HFFc6 (cell line): ENCODE measurements around the gene PTGES. TPM values are rescaled to one million over a fixed set of nuclear protein-coding genes. Genes with fewer than 3 reads are reported as not detected.
"Not testable (repeated sequence)": the region's sequence is repeated elsewhere in the genome, so short reads cannot be mapped to it uniquely, and the experiment has no call there.

Source experiments
- DNase-seq: peaks from one replicate; pipeline ENCODE4 v3.0.0-alpha.2; 2018
- H3K27ac Mint-ChIP-seq: 2 replicates; pipeline ENCODE4 v1.8.0; 2020; ENCODE audit warnings: mild to moderate bottlenecking, mixed read lengths
- H3K27me3 Mint-ChIP-seq: 2 replicates; pipeline ENCODE4 v1.8.0; 2021; ENCODE audit warnings: mild to moderate bottlenecking, moderate library complexity, mixed read lengths; ENCODE audit not compliant: insufficient read depth
- H3K36me3 Mint-ChIP-seq: 2 replicates; pipeline ENCODE4 v1.8.0; 2021; ENCODE audit warnings: low read depth, mixed read lengths
- H3K4me1 Mint-ChIP-seq: 2 replicates; pipeline ENCODE4 v1.8.0; 2020; ENCODE audit warnings: low read depth, mixed read lengths
- H3K4me3 Mint-ChIP-seq: 2 replicates; pipeline ENCODE4 v1.8.0; 2020; ENCODE audit warnings: mild to moderate bottlenecking, moderate library complexity, mixed read lengths
- H3K9me3 Mint-ChIP-seq: 2 replicates; pipeline ENCODE4 v1.8.0; 2020; ENCODE audit warnings: mild to moderate bottlenecking, mixed read lengths
- CTCF ChIP-seq: fragments of 200-600 bp; sonication (generic); IDR thresholded peaks from 2 replicates; pipeline ENCODE4 v1.5.0; 2021; ENCODE audit warnings: antibody characterized with exemption, mild to moderate bottlenecking
- total RNA-seq, 6 experiments: library from RNA; stranded (reverse); fragmentation: NEBNext Ultra II Directional; extraction: Animal tissue kit (Norgen Biotek cat#: 25700); gene quantifications; 2 replicates in 1 of 6; 3 replicates in 5 of 6; pipeline ENCODE4 v1.2.3, GENCODE V29; 2021

Gene PTGES
- total RNA-seq, 6 experiments from 2014 or later, result 11.3 to 29.6 (median 26.0) TPM

GRCh38 chr9:129755151-129755550 lies 2.3 kb upstream of the PTGES start:
- H3K4me3 Mint-ChIP-seq, result no peak overlapping the region
- TF ChIP-seq CTCF, result no peak
- H3K36me3 Mint-ChIP-seq, result no peaks in the 10 kb centered on the region
- no peak for DNase-seq
- peaks cover 5% of the 10 kb centered on the region for H3K27me3 Mint-ChIP-seq
- peaks cover 46% of the 10 kb centered on the region for H3K4me1 Mint-ChIP-seq
- H3K27ac Mint-ChIP-seq, result no peak overlapping the region
- H3K9me3 Mint-ChIP-seq, result no peaks in the 10 kb centered on the region

GRCh38 chr9:129751841-129752801 lies 721 bp downstream of the PTGES start:
- no peak; the same call in 1 of the 2 replicates for TF ChIP-seq CTCF
- H3K36me3 Mint-ChIP-seq, result no peaks in the 10 kb centered on the region

GRCh38 chr9:129750013-129750638 lies 2.7 kb downstream of the PTGES start:
- H3K27me3 Mint-ChIP-seq, result no peaks in the 10 kb centered on the region; the same call in 1 of the 2 replicates
- H3K4me1 Mint-ChIP-seq, result peaks cover 65% of the 10 kb centered on the region
- H3K4me3 Mint-ChIP-seq, result peak overlapping the region; percentile 20; the same call in 1 of the 2 replicates
- H3K27ac Mint-ChIP-seq, result peak overlapping the region; percentile 81
- H3K9me3 Mint-ChIP-seq, result no peaks in the 10 kb centered on the region
- DNase-seq, result peak; percentile 87
- no peaks in the 10 kb centered on the region for H3K36me3 Mint-ChIP-seq
- TF ChIP-seq CTCF, result no peak

More at GRCh38 chr9:129751841-129752801, 721 bp downstream of the PTGES start:
- DNase-seq, result no peak
- Mint-ChIP-seq H3K27me3 (no peaks in the 10 kb centered on the region; the same call in 1 of the 2 replicates), H3K4me1 (peaks cover 59% of the 10 kb centered on the region), H3K27ac (peak overlapping the region; percentile 81), H3K9me3 (no peaks in the 10 kb centered on the region), H3K4me3 (peak overlapping the region; percentile 90)

GRCh38 chr9:129749575-129749974 lies 3.3 kb downstream of the PTGES start:
- peak overlapping the region; percentile 81 for H3K27ac Mint-ChIP-seq
- no peaks in the 10 kb centered on the region for H3K9me3 Mint-ChIP-seq
- TF ChIP-seq CTCF, result no peak
- peaks cover 65% of the 10 kb centered on the region for H3K4me1 Mint-ChIP-seq
- peak overlapping the region; percentile 20; the same call in 1 of the 2 replicates for H3K4me3 Mint-ChIP-seq
- no peaks in the 10 kb centered on the region for H3K36me3 Mint-ChIP-seq
- no peak for DNase-seq
- H3K27me3 Mint-ChIP-seq, result no peaks in the 10 kb centered on the region; the same call in 1 of the 2 replicates

GRCh38 chr9:129749052-129749451 lies 3.8 kb downstream of the PTGES start:
- not testable (repeated sequence) for DNase-seq, H3K27me3 Mint-ChIP-seq, H3K4me3 Mint-ChIP-seq, H3K36me3 Mint-ChIP-seq, H3K9me3 Mint-ChIP-seq
- peaks cover 65% of the 10 kb centered on the region for H3K4me1 Mint-ChIP-seq
- H3K27ac Mint-ChIP-seq, result 0 out of 2 replicates have a peak overlapping the region, but pooled peaks have one; percentile 81

GRCh38 chr9:129748249-129748648 lies 4.6 kb downstream of the PTGES start:
- no peak overlapping the region for H3K27ac Mint-ChIP-seq
- H3K27me3 Mint-ChIP-seq, result no peaks in the 10 kb centered on the region

More at GRCh38 chr9:129748249-129748648, 4.6 kb downstream of the PTGES start:
- DNase-seq, result no peak
- Mint-ChIP-seq H3K4me3 (no peak overlapping the region), H3K9me3 (no peaks in the 10 kb centered on the region), H3K36me3 (peaks cover 4% of the 10 kb centered on the region; the same call in 1 of the 2 replicates), H3K4me1 (peaks cover 60% of the 10 kb centered on the region)
- TF ChIP-seq CTCF, result no peak
